Right renal pelvis (tissue), 4 donors: ENCODE results near the gene ARFIP1. TPM values are rescaled to one million over a fixed set of nuclear protein-coding genes. Genes with fewer than 3 reads are reported as not detected.
A peak's percentile ranks its signal among the peaks of the same experiment; 100 is the strongest.

ENCODE experiments used
- DNase-seq, 4 donors: peaks; one replicate each; pipeline ENCODE4 v3.0.0-alpha.2; 2013; ENCODE audit warnings: low read depth in 4 of 4, low spot score in 3 of 4, missing footprints in 1 of 4
- polyA plus RNA-seq, 4 donors: library from polyadenylated mRNA; unstranded; fragments of 120-200 nt; gene quantifications; one replicate each; pipeline ENCODE4 v1.2.1, GENCODE V29; 2013; ENCODE audit not compliant: insufficient read length in 4 of 4

ARFIP1 gene
- polyA plus RNA-seq, 4 donors: 45.5 to 54.6 (median 49.5) TPM

DNA sequence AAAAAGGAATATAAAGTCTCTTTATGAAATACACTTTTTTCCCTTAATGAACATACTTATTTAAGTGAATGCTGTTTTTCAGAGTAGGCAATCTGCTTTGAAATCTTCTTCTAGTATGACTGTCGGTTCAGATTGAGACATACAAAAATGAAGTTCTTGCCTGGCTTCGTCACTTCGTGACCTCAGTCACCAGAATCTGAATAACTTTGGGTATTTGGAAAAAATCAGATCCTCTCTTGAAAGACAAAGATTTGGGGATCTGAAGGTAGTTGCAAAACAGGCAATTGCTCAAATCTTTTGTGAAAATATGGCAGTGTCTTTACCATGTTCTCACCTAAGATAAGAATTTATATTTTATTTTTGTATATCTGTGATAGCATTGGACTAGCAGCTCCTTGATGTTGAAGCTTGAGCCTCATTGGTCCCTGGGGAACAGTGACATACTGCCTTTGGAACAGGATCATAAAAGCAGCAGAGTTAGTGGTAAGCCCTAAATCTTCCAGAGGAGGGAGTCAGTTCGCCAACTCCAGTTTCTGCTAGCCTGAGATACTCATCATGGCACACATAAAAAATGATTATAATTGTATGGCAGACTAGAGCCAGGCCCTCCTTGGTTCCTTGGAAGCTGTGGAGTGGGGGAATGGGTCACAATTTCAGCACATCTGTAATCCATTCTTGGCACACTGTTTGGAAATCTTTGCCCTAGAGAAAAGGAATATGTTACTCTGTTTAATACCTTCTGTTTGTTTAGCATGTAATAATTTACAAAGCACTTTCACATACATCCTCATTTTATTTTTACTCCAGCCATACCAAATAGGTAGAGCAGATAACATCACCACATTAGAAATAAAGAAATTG lies 5.0 kb downstream of the ARFIP1 start:
- no peak for DNase-seq

DNA sequence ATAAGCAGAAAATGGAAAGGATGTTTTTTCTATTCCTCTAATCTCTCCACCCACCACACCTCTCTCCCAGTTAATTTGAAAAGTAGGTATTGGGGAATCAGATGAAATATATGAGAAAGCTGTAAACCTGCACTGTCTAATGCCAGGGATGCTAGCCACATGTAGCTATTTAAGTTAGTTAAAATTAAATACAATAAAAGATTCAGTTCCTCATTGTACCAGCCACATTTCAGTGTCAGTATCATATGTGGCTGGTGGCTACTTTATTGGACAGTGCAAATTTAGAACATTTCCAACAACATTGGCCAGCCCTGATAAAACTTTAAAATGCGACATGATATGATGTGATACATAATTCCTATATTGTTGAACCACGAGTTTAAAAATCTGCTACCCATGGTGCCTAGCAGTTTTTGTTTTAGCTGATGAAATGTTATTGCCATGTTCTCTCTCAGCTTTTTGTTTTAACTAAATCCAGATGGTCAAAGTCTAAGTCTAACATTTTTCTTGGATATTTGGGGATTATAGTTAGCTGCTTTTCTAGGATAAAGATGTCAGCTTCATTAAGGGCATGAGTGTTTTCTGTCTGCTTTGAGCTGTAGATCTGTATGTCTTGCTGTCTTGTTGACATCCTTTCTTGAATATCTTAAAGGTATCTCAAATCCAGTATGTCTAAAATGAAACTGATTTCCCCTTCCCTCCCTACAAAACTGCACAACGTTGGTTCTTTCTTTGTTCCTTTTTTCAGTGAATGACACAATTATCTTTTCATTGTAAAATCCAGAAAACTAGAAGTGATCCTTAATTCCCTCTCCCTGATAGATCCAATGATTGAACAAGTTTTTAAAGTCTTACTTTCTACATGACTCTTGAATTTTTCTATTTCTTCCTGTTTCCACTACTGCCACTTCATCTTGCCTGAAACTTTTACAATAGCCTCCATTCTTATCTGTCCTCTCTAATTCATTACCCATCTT lies 6.2 kb downstream of the ARFIP1 start:
- DNase-seq: no peak

DNA sequence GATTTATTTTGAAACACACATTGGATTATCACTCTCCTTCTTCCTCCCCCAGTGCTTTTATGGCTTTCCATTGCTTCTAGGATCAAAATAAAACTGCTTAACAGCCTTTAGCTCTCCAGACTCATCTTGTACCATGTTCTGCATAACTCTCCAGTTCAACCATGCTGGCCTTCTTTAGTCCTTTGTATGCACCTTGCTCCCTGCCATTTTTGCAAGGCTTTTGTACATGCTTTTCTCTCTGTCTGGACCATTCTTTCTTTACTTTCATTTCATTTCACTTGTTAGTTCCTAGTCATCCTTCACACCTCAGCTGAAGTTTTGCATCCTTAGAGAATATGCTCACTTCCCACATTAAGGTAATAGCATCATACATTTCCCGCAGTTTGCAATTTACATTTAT lies 6.9 kb downstream of the ARFIP1 start:
- DNase-seq: no peak

DNA sequence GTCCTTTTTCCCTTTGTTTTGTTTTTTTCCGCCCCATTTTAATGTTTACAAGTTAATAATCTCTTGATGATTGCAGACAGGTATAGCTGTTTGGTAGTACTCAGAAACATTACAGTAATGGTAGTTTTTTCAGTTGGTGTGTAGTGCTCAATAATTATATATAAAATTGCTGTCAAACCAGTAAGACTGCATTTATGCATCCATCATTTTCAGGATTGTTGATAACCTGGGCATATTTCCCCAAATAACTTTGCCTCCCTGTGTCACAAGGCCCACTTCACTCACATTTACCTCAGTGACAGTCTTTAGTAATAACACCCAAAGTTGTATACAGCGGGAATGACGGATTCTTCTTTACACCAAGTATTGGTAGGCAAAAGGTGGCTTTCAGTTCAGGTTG lies 16.1 kb downstream of the ARFIP1 start:
- no peak for DNase-seq

DNA sequence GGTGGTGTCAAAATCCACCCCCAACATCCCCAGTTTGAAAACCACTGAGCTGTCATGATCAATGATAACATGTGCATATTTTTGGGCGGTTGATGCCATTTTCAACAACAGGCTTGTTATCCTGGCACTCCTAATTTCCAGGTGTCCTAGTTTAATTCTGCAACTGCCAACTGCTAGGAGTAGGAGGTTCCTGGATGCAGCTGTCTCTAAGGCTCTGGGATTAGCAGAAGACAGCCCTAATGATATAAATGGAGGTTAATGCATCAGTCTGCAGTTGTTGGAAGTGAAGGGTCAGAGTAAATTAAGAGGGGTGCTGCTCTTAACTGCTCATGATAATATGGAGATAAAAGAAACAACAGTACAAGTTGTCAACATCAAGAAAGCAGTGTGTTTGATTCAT lies 23.8 kb downstream of the ARFIP1 start:
- DNase-seq: no peak

DNA sequence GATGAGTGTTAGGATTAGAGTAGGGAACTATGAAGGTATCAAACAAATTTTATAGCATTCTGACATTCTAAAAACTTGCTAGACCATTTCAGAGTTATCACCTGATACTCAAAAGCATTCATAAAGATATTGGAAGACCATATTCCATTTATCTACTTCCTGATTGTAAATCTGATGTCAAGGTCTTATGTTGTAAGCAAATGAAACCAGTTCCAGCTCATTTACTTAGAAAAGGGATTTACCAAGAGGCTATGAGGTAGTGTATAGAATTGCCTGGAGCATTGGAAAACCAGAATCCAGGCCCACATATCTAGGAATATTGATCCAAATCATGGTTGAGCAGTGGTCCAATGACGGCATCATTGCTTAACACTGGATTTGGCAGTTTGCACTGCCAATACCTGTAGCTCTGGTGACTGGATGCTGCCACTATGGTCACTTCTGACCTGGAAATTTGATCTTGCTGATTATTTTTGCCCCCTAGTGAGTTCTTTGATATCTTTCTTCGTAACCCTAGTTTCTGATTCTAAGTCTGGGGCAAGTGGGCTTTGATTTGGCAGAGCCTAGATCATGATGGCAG lies 25.4 kb downstream of the ARFIP1 start:
- DNase-seq: no peak

DNA sequence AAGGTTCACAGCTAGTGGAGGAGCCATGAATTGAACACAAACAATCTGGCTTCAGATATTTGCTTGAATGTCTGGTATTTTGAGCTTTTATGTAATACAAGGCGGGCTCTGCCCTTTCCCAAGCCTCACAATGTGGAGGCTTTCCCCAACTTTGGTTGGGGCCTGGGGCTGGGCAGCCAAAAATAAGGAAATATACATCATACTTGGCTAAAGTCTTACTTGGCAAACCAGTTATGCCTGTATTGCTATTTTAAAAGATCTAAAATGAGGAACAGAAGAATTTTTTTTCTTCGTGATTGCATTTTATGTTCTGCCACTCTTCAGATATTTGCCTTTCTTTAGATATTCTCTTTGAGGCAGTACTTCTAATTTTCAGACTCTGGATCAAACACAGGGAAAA lies 26.1 kb downstream of the ARFIP1 start:
- no peak for DNase-seq

DNA sequence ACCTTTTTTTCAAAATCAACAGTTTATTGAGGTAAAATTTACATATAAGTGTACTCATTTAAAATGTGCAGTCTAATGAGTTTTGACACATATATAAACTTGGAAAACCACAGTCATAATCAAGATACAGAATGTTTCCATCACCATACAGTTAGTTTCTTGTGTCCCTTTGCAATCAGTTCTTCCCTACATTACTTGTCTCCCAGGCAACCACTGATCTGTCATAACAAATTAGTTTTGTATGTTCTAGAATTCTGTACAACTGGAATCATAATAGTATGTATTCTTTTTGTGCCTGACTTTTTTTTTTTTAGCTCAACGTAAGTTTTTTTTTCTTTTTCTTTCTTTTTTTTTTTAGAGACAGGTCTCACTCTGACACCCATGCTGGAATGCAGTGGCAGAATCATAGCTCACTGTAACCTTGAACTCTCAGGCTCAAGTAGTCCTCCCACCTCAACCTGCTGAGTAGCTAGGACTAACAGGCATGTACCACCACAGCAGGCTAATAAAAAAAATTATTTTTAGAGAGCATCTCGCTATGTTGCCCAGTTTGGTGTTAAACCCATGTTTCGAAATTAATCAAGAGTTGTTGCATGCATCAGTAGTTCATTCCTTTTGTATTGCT lies 26.9 kb downstream of the ARFIP1 start:
- DNase-seq: no peak

DNA sequence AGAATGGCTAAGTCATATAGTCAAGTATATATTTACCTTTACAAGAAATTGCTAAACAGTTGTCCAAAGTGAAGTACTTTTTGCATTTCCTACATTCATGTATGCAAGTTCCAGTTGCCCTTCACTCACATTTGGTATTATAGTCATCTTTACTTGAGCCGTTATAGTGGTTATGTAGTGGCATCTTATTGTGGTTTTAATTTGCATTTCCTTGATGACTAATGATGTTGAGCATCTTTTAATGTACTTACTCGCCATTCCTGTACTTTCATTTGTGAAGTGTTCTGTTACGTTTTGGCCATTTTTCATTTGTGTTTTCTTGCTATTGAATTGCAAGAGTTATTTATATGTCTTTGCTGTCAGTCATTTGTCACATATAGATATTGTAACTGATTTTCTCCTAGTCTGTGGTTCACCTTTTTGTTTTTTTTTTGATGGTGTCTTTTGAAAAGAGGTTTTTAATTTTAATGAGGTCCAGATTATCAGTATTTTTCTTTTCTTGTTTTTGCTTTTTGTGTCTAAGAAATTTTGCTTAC lies 27.6 kb downstream of the ARFIP1 start:
- no peak for DNase-seq

DNA sequence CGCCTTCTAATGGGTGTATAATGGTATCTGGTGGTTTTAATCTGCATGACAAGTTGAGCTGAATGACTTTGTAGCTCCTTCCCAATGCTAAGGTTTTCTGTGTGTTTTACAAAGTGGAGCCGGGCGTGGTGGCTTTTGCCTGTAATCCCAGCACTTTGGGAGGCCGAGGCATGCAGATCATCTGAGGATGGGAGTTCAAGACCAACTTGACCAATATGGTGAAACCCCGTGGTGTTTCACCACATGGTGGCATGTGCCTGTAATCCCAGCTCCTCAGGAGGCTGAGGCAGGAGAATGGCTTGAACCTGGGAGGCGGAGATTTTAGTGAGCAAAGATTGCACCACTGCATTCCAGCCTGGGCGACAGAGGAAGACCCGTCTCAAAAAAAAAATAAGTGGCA lies 28.9 kb downstream of the ARFIP1 start:
- no peak for DNase-seq

DNA sequence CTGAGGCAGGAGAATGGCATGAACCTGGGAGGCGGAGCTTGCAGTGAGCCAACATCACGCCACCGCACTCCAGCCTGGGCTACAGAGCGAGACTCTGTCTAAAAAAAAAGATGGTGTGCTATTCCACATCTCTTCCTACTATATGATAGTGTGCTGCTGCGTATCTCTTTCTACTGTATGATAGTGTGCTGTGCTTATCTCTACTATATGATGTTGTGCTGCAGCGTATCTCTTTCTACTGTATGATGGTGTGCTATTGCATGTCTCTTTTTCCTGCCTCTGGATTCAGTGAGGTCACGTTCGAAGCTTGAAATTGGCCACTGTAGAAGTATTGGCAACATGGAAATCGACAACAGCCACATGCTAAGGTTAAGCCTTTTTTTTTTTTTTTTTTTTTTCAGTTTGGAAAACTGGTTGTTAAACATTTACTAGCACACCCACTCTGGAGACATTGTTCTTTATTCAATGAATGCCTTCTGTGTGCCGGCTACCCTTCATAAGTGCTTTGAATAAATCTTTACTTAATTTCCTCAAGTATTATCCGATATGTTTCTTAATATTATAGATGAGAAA lies 31.0 kb downstream of the ARFIP1 start:
- DNase-seq: peak in 1 of 4 donors; percentile 14

DNA sequence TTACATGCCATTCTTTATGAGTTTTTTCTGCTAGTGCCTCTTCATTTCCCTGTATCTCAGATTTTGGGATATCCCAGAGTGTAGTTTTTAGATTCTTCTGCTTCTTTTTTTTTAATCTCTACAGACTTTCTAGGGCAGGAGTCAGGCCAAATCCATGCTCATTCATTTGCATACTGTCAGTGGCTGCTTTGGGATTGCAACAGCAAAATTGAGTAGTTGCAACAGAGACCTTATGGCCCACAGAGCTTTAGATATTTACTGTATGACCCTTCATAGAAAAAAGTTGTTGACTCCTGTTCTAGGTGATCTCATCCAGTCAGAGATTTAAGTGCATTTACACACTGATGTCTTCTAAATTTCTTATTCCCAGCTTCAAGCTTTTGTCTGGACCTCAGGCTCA lies 35.3 kb downstream of the ARFIP1 start:
- DNase-seq: no peak

DNA sequence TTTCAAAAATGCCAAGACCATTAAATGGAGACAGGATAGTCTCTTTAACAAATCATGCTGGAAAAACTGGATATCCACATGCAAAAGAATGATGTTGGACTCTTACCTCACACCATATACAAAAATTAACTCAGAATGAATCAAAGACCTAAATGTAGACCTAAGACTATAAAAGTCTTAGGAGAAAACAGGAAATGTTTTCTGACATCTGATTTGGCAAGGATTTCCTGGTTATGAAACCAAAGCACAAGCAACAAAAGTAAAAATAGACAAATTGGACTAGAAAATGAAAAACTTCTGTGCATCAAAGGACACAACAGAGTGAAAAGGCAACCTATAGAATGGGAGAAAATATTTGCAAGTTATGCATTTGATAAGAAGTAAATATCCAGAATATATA lies 37.6 kb downstream of the ARFIP1 start:
- DNase-seq: no peak

DNA sequence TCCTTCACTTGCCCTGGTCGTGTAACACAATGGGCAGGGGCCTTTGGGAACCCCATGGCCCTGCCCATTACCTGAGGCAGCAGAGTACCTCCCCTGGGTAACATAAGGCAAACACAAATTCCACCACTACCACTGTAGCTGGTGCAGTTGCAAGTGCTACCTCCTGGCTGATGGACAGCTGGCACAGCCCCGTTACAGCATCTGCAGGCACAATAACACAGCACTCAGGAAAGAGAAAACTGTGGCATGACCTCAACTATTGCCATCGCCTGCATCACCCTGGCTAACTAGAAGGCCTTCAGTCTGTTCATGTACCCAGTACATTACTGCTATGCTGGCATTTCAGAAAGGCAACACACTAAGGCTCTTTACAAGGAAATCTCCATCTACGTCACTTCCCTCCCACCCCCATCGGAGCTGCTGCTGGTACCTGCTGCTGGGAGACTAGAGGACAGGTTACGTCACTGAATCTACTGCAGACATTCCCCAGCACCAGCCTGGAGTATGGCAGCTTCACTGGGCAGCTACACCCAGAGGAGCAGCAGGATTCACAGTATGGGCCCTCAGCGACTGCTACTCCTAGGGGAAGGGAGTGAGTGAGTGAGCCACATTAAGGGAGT lies 39.4 kb downstream of the ARFIP1 start:
- DNase-seq: no peak

DNA sequence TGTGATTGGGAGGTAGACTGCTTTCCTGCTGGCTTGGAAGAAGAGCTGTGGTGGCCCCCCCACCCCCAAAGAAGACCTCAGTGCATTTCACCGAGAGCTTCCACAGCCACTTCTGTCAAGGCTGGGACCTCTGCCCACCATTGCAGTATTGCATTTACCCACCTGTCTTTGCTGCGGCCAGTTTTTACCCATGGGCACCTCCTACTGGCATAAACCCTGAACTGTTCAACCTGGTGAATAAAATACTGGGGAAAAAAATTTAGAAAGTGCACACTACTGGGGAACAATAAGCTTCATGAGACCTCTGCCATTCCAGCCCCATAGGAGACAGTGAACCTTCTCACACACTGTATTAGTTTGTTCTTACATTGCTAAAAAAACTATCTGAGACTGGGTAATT lies 40.3 kb downstream of the ARFIP1 start:
- DNase-seq: no peak

DNA sequence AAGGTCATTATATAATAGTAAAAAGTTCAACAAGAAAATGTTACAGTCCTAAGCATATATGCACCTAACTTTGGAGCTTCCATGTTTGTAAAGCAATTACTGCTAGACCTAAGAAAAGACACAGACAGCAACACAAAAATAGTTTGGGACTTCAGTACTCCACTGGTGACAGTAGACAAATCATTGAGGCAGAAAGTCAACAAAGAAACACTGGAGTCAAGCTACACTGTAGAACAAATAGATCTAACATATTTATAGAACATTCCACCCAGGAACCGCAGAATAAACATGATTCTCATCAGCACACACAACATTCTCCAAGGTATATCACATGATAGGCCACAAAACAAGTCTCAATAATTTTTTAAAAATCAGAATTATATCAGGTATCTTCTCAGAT lies 42.6 kb downstream of the ARFIP1 start:
- DNase-seq: no peak

DNA sequence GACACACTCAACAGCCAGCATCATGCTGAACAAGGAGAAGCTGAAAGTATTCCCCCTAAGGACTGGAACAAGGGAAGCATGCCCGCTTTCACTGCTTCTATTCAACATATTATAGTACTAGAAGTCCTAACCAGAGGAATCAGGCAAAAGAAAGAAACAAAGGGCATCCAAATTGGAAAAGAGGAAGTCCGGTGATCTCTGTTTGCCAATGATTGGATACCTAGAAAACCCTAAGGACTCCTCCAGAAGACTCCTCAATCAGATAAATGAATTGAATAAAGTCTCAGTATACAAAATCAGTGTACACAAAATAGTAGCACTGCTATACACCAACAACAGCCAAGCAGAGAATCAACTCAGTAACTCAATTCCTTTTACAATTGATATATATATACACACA lies 44.8 kb downstream of the ARFIP1 start:
- no peak for DNase-seq

DNA sequence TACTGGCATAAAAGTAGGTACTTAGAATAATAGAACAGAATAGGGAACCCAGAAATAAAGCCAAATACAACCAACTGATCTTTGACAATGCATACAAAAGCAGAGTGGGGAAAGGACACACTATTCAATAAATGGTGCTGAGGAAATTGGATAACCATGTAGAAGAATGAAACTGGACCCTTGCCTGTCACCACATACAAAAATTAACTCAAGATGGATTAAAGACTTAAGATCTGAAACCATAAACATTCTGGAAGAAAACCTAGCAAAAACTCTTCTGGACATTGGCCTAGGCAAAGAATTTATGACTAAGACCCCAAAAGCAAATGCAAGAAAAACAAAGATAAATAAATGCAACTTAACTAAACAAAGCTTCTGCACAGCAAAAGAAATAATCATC lies 45.6 kb downstream of the ARFIP1 start:
- DNase-seq: no peak

DNA sequence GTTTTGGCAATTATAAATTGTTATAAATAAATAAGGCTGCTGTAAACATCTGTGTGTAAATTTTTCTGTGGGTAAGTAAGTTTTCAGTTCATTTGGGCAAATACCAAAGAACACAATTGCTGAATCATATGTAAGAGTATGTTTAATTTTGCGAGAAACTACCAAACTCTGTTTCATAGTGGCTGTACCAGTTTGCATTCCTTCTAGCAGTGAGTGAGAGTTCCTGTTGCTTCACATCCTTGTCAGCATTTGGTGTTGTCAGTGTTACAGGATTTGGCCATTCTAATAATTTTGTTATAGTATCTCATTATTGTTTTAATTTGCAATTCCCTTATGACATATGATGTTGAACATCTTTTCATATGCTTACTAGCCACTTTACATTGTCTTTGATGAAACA lies 48.4 kb downstream of the ARFIP1 start:
- DNase-seq: no peak

DNA sequence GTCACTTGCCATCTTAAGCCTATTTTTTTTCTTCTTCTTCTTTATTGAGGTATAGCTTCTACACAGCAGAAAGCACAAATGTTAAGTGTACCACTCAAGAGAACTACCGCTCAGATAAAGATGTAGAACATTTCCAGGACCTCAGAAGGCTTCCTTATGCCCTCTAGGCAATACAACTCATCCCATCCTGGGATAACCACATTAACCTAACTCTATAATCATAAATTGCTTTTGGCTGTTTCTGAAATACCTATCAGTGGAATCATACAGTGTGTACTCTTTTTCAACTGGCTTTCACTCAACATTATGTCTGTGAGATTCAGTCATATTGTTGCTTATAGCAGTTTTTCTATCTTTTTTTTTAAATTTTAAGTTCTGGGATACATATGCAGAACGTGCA lies 51.7 kb downstream of the ARFIP1 start:
- DNase-seq: no peak
